HG02943 (cell line): Measurements from ENCODE around the gene PLS3.
"Not testable (repeated sequence)": the region's sequence is repeated elsewhere in the genome, so short reads cannot be mapped to it uniquely, and the experiment has no call there.

Experiments used
- ATAC-seq: cut with Tn5 transposase; IDR thresholded peaks from one replicate; pipeline ENCODE4 v1.9.1; 2021; ENCODE audit warnings: mild to moderate bottlenecking, low read depth, moderate library complexity; ENCODE audit not compliant: unreplicated experiment

Gene PLS3

DNA sequence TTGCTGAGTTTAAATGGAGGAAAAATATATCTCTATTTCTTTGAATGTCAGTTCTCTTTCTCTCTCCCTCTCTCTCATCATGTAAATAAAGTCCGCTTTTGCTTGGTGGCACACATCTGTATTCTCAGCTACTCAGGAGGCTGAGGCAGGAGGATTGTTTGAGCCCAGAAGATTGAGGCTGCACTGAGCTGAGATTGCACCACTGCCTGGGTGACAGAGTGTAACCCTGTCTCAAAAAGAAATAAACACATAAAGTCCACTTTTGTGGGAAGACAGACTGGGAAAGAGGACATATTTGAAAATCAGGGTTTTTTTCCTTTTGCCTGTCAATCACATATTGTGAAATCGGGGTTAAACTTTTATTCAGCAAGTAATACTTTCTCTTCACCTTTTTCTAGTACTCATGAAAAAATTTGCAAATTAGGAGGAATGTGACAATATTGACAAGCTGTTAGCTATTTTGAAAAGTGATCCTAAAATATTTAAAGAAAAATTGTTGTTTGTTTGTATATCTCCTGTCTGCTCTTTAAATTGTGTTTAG, 42.6 kb downstream of the PLS3 start:
- ATAC-seq = no peak

DNA sequence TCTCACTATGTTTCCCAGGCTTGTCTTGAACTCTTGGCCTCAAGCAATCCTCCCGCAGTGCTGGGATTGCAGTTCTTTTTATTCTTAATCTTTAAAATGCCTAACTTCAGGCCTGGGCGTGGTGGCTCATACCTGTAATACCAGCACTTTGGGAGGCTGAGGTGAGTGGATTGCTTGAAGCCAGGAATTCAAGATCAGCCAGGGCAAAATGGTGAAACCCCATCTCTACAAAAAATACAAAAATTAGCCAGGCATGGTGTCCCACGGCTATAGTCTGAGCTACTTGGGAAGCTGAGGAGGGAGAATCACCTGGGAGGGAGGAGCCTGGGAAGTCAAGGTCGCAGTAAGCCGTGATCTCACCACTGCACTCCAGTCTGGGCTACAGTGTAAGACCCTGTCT, 45.9 kb downstream of the PLS3 start:
- no peak for ATAC-seq

DNA sequence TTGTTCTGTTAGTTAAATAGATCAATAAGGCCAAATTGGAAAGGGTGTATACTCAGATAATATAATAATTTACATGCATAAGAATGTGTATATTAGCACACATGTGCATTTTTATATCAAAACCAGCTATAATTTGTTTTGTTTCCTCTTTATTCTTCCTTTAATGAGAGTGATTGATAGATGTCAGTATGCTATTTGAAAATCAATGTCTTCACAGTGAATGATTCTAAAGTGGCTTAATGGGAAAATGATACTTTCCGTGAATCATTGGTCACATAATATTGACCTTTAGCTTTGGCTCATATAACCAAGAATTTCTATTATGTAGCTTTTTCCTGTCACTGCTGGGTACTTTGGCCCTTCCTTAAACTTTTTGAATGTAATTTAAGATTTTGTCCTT, 48.6 kb downstream of the PLS3 start:
- no peak for ATAC-seq

DNA sequence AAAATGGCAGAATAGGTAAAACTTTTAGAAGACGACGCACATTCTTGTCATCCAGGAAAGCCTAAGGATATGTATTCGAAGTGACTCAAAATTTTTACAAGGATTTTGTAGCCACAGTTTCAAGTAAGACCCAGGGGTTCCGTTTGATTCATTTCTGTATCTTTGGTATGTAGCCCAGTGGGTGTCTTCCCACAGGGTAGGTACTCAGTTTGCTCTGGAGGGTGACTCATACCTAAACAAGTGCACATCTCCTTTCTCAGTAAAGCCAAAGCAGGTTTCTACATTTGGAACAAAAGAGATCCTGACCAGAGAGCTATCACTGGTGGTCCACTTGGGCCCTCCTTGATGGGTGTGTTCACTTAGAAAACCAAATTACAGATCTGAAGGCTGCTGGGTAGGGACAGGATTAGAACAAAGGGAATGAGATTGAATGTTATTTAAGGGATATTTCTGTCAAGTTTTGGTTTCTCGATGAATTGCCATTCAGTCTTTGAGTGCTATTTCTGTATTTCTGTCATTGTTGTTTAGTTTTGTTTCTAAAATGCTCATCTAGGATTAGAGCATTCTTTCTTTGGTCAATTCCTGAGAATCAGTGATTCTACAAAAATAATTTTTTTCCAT, 56.1 kb downstream of the PLS3 start:
- ATAC-seq = no peak

DNA sequence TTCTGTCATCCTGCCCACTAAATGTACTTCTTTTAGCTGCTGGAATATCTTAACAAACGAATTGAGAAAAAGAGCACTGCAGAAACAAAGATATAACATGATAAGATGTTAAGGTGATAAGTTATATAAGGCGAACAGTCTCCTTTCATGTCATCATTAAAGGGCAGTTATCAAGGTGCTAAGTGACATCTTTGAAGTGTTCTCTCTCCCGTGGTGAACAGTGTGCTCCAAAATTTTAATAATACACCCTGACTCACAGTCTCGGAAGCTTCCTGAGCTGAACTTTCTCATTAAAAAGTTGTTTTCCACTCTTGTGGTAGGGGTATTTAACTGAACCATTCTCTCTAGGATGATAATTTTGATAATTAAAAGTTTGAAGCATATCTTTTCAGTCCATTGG, 61.6 kb downstream of the PLS3 start:
- no peak for ATAC-seq

DNA sequence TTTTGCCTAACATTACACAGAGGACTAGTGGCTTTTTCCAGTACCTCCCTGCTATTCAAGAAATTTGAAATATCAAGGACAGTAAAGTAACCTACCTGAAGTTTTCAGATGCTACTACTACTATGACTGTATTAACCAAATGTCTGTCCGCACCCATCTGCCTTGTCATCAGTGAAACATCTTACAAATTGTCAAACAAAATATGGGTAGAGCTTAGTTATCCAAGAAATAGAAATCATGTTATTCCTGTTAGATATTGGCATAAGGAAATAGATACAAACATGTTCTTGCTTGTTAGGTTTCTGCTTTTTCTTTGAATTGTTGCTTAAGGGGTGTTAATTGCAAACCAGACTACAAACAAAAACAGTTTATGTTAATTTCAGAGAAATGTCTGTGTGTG, 63.9 kb downstream of the PLS3 start:
- no peak for ATAC-seq

DNA sequence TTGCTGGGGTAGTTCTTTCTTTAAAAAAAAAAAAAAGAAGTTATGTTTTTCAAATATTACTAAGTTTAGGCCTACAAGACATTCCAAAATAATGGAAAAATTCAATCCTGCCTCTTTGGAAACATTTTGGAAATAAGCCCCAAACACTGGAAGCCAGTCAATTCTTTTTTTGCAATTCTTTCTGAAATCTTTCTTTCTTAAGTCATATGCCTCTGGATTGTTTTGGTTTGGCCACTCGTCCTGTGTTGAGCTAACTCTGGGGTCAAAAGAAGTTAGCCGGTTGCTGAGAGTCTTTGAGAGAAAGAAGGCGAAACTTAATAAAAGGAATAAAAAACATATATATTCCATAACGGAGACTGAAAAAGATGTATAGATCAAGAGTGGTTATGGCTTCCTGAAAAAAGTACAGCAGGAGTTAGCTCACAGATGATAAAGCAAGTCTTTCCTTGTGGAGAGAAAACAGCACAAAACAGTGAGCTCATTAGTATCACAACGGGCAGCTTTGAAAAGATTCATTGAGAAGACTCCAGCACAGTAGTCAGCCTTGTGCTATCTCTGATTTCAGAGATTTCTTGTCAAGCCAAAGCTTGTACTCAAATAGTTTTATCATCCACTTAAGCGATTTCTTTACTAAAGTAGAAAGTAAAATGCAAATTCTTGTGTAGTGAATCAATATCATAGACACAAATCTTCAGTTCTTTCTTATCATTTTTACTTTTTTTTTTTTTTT, 64.8 kb downstream of the PLS3 start:
- no peak for ATAC-seq

DNA sequence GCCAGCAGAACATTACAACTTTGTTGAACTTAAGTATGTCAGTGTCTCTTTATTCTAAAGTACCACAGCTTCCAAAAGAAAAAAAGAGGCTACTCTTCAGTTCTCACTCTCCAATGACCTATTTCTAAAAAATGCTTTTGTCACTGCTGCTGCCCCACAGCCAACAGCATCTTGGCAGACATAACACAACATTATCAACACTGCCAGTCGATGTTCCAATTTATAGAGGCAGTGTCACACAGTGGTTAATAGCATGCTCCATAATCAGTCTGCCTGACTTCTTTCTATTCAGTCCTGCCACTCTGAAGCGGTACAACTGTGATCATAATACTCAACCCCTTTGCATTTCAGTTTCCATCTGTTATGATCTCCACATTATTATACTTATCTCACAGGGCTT, 69.2 kb downstream of the PLS3 start:
- ATAC-seq = no peak

DNA sequence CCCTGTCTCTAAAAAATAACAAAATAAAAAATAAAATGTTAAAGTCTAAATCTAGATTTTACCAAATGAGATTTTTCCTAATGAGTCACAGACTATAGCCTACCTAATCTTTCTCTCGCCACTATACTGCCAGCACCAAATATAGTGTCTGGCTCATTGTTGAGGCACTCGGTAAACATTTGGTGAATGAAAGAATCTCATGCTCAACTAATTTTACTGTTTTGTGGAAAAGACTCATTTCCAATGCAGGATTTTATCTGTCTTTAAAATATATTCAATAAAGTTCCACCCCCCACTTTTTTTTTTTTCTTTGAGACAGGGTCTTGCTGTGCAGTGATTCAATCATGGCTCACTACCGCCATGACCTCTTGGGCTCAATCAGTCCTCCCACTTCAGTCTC, 71.5 kb downstream of the PLS3 start:
- no peak for ATAC-seq

DNA sequence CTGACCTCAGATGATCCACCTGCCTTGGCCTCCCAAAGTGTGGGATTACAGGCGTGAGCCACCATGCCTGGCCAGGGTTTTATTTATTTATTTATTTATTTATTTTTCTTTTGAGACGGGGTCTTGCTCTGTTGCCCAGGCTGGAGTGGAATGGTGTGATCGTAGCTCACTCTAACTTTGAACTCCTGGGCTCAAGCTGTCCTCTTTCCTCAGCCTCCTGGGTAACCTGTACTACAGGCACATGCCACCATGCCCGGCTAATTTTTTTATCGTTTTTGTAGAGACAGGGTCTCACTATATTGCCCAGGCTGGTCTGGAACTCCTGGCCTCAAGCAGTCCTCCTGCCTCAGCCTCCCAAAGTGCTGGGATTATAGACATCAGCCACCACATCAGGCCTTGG, 72.4 kb downstream of the PLS3 start:
- ATAC-seq = not testable (repeated sequence)

DNA sequence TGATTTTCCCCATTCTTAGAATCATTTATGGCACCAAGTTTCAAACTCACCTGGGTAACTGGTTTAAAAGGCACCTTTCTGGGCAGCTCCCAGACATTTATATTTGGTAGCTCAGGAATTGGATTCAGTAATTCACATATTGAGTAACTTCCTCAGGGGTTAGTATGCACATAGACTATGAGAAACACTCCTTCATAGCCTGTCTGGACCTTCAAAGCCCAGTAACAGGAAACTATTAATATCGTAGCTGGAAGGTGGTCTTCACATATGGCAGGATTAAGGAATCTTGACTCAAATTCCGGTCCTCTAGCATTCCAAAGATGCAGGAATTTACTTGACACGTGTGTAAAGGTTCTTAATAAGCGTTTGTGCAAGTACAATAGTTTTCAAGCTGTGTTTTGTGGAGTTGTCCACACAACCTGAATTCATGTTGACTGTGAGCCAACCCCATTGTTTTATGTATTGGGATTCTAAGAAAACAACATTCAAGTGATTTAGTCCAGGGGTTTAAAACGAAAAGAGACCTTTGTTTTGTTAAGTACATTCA, 78.4 kb downstream of the PLS3 start:
- ATAC-seq = no peak

DNA sequence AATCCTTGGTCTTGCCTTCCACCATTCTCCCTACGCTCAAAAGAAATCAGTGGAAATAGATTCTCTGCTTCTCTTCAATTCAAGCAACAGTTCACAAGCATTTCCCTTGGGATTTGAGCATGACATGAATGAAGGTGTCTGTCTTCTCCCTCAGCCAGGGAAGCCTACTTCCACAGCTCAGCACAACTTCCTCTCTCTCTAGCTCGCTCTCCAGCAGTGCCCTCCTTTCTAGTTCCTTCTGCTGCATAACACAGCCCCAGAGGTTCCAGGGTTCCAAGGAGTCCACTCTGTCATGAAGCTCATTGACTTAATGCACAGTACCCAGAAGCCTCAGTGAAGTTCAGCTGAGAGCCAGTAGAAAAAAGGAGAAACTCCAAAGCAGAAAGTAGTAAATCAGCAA, 81.3 kb downstream of the PLS3 start:
- ATAC-seq = no peak

DNA sequence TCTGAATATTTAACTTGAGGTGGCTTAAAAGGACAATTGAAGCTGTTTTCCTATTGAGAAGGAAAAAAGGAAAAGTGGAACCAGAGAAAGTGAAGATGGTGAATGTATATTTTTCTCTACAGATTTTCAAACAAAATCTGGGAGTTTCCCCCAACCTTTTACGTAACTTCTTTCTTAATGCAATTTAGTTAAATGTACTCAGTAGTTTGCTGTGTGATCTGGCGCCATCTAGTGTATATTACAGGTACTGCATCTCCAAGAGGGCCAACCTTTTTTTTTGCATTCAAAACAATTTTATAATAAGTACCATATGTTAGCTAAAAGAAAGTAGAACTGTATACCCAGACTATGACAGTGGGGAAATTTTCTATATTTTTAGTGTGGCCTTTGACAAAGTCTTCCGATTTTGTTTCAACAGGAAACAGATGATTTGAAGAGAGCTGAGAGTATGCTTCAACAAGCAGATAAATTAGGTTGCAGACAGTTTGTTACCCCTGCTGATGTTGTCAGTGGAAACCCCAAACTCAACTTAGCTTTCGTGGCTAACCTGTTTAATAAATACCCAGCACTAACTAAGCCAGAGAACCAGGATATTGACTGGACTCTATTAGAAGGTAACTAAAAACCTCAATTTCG, 82.0 kb downstream of the PLS3 start:
- ATAC-seq = no peak

DNA sequence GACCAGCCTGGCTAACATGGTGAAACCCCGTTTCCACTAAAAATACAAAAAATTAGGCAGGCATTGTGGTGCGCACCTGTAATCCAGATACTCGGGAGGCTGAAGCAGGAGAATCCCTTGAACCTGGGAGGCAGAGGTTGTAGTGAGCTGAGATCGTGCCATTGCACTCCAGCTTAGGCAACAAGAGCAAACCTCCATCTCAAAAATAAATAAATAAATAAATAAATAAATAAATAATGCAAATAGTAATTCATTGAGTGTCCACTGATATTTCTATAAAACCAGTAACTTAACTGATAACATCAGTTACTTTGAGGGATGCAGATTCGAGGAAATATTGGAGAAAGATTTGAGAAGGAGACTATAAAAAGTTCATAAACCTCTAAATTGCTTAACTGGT, 83.4 kb downstream of the PLS3 start:
- ATAC-seq = not testable (repeated sequence)

DNA sequence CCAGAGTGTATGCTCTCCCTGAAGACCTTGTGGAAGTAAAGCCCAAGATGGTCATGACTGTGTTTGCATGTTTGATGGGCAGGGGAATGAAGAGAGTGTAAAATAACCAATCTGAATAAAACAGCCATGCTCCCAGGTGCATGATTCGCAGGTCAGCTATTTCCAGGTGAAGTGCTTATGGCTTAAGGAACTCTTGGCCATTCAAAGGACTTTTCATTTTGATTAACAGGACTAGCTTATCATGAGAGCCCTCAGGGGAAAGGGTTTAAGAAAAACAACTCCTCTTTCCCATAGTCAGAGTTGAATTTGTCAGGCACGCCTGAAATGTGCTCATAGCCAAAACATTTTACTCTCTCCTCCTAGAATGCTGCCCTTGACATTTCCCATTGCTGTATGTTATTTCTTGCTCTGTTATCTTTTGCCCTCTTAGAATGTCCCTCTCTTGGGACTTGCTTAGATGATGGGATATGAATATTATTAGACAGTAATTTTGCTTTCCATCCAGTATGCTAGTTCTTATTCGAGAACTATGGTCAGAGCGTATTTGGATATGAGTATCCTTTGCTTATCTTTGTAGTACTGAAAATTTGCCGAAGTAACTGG, 88.6 kb downstream of the PLS3 start:
- no peak for ATAC-seq

DNA sequence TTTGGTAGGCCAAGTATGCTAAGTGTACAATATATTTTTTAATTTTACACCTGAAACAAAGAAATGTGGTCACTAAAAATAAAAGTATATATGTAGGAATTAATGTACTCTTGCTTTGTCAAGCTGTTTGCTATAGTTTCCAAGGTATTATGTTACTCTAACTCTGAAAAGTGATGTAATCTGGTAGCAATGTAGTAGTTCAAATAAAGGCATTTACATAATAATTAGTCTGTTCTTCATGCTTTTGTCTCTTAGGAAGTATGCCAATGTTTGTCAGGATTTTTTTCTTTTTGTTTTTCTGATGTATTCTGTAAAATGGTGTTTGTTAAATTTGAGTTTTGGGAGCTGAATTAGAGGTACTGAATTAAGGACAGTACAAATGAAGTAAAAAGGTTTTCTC, 89.5 kb downstream of the PLS3 start:
- no peak for ATAC-seq

DNA sequence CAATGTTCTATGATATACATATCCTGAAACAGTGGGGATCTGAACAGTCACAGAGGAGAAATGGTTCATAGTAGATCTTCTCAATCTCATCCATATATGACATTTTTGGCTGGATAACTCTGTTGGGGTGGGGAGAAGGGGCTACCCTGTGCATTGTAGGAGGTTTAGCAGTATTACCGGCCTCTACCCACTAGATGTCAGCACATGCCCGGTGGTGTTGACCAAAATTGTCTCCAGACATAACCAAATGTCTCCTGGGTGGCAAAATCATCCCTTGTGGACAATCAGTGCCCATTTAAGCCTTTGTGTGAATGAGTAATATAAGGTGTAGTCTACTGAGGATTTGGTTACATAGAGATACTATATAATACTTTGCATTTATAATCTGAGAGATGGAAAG, 89.9 kb downstream of the PLS3 start:
- no peak for ATAC-seq

DNA sequence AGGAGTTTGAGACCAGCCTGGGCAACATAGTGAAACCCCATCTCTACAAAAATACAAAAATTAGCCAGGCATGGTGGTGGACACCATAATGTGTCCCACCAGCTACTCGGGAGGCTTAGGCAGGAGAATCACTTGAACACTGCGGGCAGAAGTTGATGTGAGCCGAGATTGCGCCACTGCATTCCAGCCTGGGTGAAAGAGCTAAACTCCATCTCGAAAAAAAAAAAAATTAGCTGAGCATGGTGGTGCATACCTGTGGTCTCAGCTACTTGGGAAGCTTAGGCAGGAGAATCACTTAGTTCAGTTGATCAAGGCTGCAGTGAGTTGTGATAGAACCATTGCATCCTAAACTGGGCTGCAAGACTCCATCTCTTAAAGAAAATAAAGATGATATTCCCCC, 91.2 kb downstream of the PLS3 start:
- ATAC-seq = no peak

DNA sequence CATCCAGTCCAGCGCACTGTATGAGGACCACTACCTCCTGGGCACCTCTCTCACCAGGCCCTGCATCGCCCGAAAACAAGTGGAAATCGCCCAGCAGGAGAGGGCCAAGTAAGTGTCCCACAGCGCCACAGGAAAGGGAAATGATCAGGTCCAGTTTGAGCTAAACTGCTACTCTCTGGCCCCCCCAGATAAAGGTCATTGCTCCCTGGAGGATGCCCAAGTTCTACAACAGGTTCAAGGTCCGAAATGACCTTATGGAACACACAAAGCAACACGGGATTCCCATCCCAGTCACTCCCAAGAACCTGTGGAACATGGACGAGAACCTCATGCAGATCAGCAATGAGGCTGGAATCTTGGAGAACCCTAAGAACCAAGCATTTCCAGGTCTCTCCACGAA, 104.1 kb downstream of the PLS3 start:
- ATAC-seq = no peak

DNA sequence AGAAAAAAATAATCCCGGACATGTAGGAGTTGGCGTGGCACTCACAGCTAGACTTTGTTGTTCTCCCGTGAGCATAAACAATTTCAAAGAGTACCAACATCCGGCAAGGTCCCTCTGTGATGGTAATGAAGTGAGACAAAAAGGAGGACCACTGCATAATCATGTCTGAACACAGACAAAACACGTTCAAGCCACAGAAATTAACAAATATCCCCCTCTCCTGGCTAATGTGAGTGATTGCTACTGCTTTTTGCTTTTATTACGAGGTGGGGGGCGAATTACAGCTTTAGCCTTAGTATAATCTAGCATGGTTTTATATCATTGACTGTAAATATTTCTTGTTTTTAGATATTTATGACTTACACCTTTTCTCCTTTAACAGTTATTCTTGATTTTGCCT, 118.5 kb downstream of the PLS3 start:
- no peak for ATAC-seq

DNA sequence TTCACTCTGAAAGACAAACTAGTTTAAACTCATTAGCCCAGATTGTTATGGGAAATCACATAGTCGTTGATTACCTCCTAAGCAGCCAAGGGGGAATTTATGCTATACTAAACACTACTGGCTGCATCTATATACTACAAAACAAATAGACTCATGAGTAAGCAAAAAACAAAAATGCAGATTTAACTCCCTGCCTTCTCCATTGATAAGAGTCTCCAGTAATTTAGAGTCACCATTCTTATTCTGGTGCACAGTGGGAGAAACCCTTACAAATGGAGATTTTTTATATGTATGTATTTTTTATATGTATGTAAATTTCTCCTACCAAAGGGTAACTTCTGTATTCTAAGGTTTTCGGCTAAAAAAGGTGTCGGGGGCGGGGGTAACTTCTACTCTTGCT, 126.6 kb downstream of the PLS3 start:
- ATAC-seq = no peak
